Cardiac muscle cell (in vitro differentiated cells and primary cell): ENCODE data around the gene IPMK. TPM values are rescaled to one million over a fixed set of nuclear protein-coding genes. Genes with fewer than 3 reads are reported as not detected.
"Not testable (repeated sequence)": the region's sequence is repeated elsewhere in the genome, so short reads cannot be mapped to it uniquely, and the experiment has no call there.

Experiments used
- DNase-seq, 2 donors: peaks; one replicate each; pipeline versions ENCODE4 v3.0.0 to v3.0.0-alpha.2; 2010 to 2017; ENCODE audit warnings: low read depth in 1 of 2, low spot score in 1 of 2
- H3K27ac ChIP-seq: fragments of 200-600 bp; sonication (generic); 2 replicates; pipeline ENCODE4 v1.5.1; 2016
- H3K27me3 ChIP-seq: fragments of 200-600 bp; sonication (generic); 2 replicates; pipeline ENCODE4 v1.6.0; 2016; ENCODE audit warnings: control low read depth
- H3K36me3 ChIP-seq: fragments of 200-600 bp; sonication (generic); 2 replicates; pipeline ENCODE4 v1.5.1; 2016; ENCODE audit warnings: control low read depth
- H3K4me1 ChIP-seq: fragments of 200-600 bp; sonication (generic); 2 replicates; pipeline ENCODE4 v1.8.1; 2017; ENCODE audit warnings: low read depth, mild to moderate bottlenecking, mixed run types
- H3K4me3 ChIP-seq: fragments of 200-600 bp; sonication (generic); 2 replicates; pipeline ENCODE4 v1.5.1; 2016; ENCODE audit warnings: mild to moderate bottlenecking
- H3K9me3 ChIP-seq: fragments of 200-600 bp; sonication (generic); 2 replicates; pipeline ENCODE4 v1.5.1; 2017; ENCODE audit warnings: low read depth, mild to moderate bottlenecking, control low read depth
- polyA plus RNA-seq: library from polyadenylated mRNA; unstranded; fragments of >200 nt; fragmentation: Nextera tagmentation; extraction: Ambion mirVana; gene quantifications from 2 replicates; pipeline ENCODE4 v1.2.1, GENCODE V29; 2016
- total RNA-seq: library from RNA; depleted of rRNA; stranded (reverse); fragments of >200 nt; gene quantifications from 2 replicates; pipeline ENCODE4 v1.2.3, GENCODE V29; 2016
- TF ChIP-seq, protein P1 (sequence below): IDR thresholded peaks from 2 replicates; pipeline ENCODE4 v1.5.1; 2012; ENCODE audit warnings: low read depth, mild to moderate bottlenecking, low read length

IPMK gene
- total and polyA plus RNA-seq, 2 experiments from 2014 or later = 2.3 to 4.9 TPM

DNA sequence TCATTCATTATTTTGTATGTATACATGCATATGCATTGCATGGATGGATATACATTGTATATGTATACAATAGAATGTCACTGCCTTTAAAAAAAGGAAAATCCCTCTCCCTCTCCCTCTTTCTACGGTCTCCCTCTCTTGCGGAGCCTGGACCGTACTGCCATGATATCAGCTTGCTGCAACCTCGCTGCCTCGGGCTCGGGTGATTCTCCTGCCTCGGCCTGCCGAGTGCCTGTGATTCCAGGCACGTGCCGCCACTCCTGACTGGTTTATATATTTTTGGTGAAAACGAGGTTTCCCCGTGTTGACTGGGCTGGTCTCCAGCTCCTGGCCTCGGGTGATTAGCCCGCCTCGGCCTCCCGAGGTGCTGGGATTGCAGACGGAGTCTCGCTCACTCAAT, 24.4 kb downstream of the IPMK start:
- H3K27ac ChIP-seq = no peak overlapping the region
- TF ChIP-seq, protein P1, sequence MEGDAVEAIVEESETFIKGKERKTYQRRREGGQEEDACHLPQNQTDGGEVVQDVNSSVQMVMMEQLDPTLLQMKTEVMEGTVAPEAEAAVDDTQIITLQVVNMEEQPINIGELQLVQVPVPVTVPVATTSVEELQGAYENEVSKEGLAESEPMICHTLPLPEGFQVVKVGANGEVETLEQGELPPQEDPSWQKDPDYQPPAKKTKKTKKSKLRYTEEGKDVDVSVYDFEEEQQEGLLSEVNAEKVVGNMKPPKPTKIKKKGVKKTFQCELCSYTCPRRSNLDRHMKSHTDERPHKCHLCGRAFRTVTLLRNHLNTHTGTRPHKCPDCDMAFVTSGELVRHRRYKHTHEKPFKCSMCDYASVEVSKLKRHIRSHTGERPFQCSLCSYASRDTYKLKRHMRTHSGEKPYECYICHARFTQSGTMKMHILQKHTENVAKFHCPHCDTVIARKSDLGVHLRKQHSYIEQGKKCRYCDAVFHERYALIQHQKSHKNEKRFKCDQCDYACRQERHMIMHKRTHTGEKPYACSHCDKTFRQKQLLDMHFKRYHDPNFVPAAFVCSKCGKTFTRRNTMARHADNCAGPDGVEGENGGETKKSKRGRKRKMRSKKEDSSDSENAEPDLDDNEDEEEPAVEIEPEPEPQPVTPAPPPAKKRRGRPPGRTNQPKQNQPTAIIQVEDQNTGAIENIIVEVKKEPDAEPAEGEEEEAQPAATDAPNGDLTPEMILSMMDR = no peak
- H3K4me1 ChIP-seq = no peaks in the 10 kb centered on the region
- no peaks in the 10 kb centered on the region for H3K9me3 ChIP-seq
- H3K4me3 ChIP-seq = no peak overlapping the region
- no peaks in the 10 kb centered on the region for H3K27me3 ChIP-seq
- DNase-seq = no peak
- H3K36me3 ChIP-seq = no peaks in the 10 kb centered on the region

DNA sequence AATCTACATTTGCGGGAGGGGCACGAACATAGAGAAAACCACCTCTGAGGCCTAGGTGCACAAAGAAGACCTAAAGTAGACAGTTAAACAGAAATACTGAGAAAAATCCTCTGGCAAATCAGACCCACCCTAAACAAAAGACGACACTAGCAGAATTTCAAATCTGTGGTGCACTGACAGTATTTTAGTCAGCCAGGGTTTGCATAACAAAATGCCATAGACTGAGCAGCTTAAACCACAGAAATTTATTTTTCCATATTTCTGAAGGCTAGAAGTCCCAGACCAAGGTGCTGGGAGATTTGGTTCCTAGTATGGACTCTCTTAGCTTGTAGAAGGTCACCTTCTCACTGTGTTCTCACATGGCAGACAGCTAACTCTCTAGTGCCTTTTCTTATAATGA, 26.3 kb downstream of the IPMK start:
- TF ChIP-seq, protein P1 = no peak
- Histone ChIP-seq H3K36me3 (no peaks in the 10 kb centered on the region), H3K27ac (no peak overlapping the region), H3K4me3 (no peak overlapping the region), H3K9me3 (no peaks in the 10 kb centered on the region), H3K27me3 (no peaks in the 10 kb centered on the region), H3K4me1 (no peaks in the 10 kb centered on the region)
- DNase-seq = peak in 1 of 2 donors; percentile 35

DNA sequence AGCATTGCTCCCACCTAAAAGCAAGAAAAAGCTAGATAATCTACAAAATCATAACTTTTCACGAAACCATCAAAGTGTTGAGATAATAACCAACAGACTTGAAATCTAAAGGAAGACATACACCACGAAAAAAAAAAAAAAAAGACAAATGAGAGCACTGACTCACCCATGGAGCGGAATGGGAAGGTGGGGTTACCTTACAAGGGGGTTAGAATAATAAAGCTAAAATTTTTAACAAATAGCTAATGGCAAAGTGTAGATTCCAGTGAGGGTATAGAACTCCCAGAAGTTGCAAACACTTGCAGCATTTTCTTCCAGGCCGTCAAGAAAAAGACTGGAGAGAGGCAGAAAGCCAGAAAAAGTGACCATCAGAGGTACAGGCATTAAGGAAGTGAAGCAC, 27.2 kb downstream of the IPMK start:
- no peaks in the 10 kb centered on the region for H3K4me1 ChIP-seq
- no peak overlapping the region for H3K27ac ChIP-seq
- DNase-seq = peak in 1 of 2 donors; percentile 18
- TF ChIP-seq, protein P1 = no peak
- no peak overlapping the region for H3K4me3 ChIP-seq
- no peaks in the 10 kb centered on the region for H3K9me3 ChIP-seq
- H3K36me3 ChIP-seq = no peaks in the 10 kb centered on the region
- no peaks in the 10 kb centered on the region for H3K27me3 ChIP-seq

DNA sequence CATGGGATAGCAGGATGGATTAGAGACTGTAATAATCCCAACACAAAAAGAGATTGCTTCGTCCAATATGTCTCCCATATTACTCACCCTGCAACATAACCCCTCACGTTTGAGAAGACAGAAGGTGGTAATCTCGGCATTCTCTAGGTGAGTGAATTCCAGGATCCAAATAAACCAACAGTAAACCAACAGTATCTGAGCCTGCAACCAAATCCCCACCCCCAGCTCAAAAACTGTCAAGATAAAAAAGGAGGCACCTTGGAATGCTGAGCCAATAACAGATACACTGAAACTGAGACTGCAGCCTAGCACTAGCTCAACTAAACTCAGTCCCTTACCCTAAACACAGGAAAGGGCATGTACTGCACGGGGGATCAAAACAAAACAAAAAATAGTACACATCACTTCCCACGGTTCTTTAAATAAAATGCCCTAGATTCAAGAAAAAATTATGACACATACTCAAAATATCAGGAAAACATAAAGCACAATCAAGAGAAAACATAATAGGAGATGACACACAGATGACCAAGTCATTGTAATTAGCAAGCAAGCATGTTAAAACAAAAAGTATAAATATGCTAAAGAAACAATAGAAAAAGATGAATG, 28.0 kb downstream of the IPMK start:
- Histone ChIP-seq H3K27ac (no peak overlapping the region), H3K4me3 (no peak overlapping the region)
- no peak for DNase-seq

DNA sequence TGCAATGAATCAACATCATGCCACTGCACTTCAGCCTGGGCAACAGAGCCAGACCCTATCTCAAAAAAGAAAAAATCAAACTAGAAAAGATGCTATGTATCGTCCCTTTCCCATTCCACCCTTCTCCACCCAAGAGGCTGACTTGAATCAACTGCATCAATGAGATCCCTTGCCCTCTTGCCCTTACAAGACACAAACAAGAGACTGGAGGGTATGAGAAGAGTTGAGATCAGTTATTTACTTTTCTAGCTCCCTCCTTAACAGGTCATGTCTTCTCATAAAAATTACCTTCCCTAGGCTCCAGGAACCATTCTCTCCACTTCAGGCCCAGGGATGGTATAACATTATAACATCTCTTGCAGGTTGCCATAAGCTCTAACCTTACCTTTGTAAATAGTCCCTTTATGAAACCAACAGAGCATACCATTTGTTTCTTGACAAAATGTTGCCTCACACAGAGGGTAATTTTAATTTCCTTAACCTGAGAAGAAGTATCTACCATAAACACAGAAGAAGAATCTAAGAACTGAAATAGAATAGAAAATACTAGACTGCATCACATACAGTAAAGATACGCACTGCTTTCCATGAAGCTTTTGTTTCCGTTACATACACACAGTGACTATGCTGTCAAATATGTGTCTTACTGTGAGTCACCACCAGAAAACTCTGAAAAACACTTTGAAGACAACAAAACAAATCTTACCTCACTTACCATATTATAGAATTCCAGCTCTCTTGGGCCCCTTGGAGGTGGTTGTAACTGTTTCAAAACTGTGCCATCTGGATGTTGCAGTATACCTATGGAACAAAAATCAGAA, 30.5 kb downstream of the IPMK start:
- TF ChIP-seq, protein P1 = no peak
- no peaks in the 10 kb centered on the region for H3K9me3 ChIP-seq
- no peaks in the 10 kb centered on the region for H3K4me1 ChIP-seq
- DNase-seq = peak in 1 of 2 donors; percentile 92
- H3K36me3 ChIP-seq = no peaks in the 10 kb centered on the region
- no peak overlapping the region for H3K4me3 ChIP-seq
- H3K27me3 ChIP-seq = no peaks in the 10 kb centered on the region
- no peak overlapping the region for H3K27ac ChIP-seq

More for the DNA sequence above, 28.0 kb downstream of the IPMK start:
- no peaks in the 10 kb centered on the region for H3K27me3 ChIP-seq
- H3K36me3 ChIP-seq = no peaks in the 10 kb centered on the region
- no peaks in the 10 kb centered on the region for H3K4me1 ChIP-seq
- TF ChIP-seq, protein P1 = no peak
- no peaks in the 10 kb centered on the region for H3K9me3 ChIP-seq

DNA sequence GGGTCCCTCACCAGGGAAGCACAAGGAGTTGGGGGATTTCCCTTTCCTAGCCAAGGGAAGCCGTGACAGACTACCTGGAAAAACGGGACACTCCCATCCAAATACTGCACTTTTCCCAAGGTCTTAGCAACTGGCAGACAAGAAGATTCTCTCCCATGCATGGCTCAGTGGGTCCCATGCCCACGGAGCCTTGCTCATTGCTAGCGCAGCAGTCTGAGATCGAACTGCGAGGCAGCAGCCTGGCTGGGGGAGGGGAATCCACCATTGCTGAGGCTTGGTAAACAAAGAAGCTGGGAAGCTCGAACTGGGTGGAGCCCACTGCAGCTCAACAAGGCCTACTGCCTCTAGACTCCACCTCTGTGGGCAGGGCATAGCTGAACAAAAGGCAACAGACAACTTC, 37.8 kb downstream of the IPMK start:
- not testable (repeated sequence) for H3K27ac ChIP-seq, H3K36me3 ChIP-seq, H3K9me3 ChIP-seq, H3K27me3 ChIP-seq, H3K4me1 ChIP-seq, H3K4me3 ChIP-seq, DNase-seq
